ENCODE results near the gene TIMM50. TPM values are rescaled to one million over a fixed set of nuclear protein-coding genes. Genes with fewer than 3 reads are reported as not detected.

TIMM50 gene
- total RNA-seq, 2 experiments from 2014 or later: 135 to 144 TPM

Other genes starting within 250 kb of the TIMM50 start
- not detected for gene IFNL3, start 235.8 kb upstream of the TIMM50 start, total RNA-seq
- gene IFNL4, start 232.0 kb upstream of the TIMM50 start, total RNA-seq: under 1 TPM; 0.25 TPM
- gene IFNL2, start 212.4 kb upstream of the TIMM50 start, total RNA-seq: not detected
- gene IFNL1, start 184.4 kb upstream of the TIMM50 start, total RNA-seq: not detected
- 1 to 10 TPM; 4.3 to 4.6 TPM for gene LRFN1, start 160.0 kb upstream of the TIMM50 start, total RNA-seq
- gene GMFG, start 144.8 kb upstream of the TIMM50 start, total RNA-seq: 100 to 1,000 TPM; 211 to 231 TPM
- gene SAMD4B, start 138.4 kb upstream of the TIMM50 start, total RNA-seq: 10 to 100 TPM; 55.5 to 57.6 TPM
- 10 to 100 TPM; 43.6 to 44.7 TPM for gene PAF1, start 89.7 kb upstream of the TIMM50 start, total RNA-seq
- 10 to 100 TPM; 28.7 to 30.3 TPM for gene MED29, start 89.5 kb upstream of the TIMM50 start, total RNA-seq
- gene ZFP36, start 74.0 kb upstream of the TIMM50 start, total RNA-seq: 10 to 100 TPM; 16.6 to 17.4 TPM
- gene PLEKHG2, start 68.2 kb upstream of the TIMM50 start, total RNA-seq: 10 to 100 TPM; 30.4 to 30.9 TPM
- gene RPS16, start 44.9 kb upstream of the TIMM50 start, total RNA-seq: 1,000 to 10,000 TPM; 2,748 to 2,778 TPM
- gene SUPT5H, start 35.3 kb upstream of the TIMM50 start, total RNA-seq: 100 to 1,000 TPM; 179 to 189 TPM
- 1 to 10 TPM; 1.6 TPM for gene DLL3, start 18.1 kb downstream of the TIMM50 start, total RNA-seq
- not detected for gene SELENOV, start 34.3 kb downstream of the TIMM50 start, total RNA-seq
- 1 to 10 TPM; 3.2 to 3.4 TPM for gene EID2B, start 52.0 kb downstream of the TIMM50 start, total RNA-seq
- gene EID2, start 59.3 kb downstream of the TIMM50 start, total RNA-seq: 10 to 100 TPM; 12.9 to 13.5 TPM
- not detected for gene LGALS13, start 121.7 kb downstream of the TIMM50 start, total RNA-seq
- not detected for gene LGALS16, start 175.1 kb downstream of the TIMM50 start, total RNA-seq
- not detected for gene LGALS14, start 223.6 kb downstream of the TIMM50 start, total RNA-seq

Measured in activated CD8-positive, alpha-beta memory T cell treated with anti-CD3 and anti-CD28 coated beads for 36 hours (primary cell).